AG08395 (cell line): ENCODE data around the gene RNF13.
A peak's percentile ranks its signal among the peaks of the same experiment; 100 is the strongest.

Source experiments
- DNase-seq: peaks from one replicate; pipeline ENCODE4 v3.0.0; 2012; ENCODE audit warnings: mixed read lengths, low spot score

The RNF13 gene

GRCh38 chr3:149992416-149993058, 179.5 kb downstream of the RNF13 start:
- DNase-seq: no peak

DNA sequence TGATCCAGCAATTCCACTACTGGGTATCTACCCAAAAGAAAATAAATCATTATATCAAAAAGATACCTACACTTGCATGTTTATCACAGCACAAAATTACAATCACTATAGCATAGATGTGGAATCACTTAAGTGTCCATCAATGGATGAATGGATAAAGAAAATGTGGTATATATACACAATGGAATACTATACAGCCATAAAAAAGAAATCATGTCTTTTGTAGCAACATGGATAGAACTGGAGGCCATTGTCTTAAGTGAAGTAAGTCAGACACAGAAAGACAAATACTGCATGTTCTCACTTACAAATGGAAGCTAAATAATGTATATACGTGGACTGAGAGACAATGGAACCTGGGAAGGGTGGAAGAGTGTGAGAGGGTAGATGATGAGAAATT, 185.9 kb downstream of the RNF13 start:
- no peak for DNase-seq

DNA sequence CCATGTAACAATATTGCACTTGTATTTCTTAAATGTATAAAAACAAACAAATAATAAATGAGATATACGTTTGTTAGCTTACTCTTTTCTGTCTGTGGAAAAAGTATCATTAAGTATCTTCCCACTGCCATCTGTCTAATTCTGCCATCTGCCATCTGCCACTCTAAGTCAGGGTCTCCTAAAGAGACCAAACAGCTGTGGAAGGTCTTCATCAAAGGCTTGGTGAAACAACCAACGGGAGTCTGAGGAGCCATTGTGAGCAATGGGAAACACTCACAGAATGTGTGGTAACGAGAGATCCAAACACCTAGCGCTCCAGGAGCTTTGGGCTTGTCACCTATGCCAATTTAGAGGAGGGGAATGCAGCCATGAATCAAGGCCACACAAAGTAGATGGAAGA, 186.4 kb downstream of the RNF13 start:
- no peak for DNase-seq

DNA sequence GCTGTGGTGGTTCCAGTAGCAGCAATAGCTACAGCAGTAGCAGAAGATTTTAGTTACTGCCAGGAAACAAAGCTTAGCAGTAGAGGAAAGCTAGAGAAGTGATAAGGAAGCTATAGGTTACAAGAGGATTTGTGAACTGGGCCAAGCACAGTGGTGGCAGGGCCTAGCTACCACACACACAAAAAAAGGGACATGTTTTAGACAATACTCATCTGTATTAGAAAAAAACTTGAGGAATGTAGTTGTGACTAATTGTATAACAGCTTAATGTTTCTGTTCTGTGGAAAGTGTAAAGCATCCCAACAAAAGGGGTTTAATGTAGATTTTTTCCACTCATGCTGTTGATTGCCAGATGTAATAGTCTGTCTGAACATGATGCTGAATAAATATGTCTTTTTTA, 187.6 kb downstream of the RNF13 start:
- peak; percentile 9 for DNase-seq

DNA sequence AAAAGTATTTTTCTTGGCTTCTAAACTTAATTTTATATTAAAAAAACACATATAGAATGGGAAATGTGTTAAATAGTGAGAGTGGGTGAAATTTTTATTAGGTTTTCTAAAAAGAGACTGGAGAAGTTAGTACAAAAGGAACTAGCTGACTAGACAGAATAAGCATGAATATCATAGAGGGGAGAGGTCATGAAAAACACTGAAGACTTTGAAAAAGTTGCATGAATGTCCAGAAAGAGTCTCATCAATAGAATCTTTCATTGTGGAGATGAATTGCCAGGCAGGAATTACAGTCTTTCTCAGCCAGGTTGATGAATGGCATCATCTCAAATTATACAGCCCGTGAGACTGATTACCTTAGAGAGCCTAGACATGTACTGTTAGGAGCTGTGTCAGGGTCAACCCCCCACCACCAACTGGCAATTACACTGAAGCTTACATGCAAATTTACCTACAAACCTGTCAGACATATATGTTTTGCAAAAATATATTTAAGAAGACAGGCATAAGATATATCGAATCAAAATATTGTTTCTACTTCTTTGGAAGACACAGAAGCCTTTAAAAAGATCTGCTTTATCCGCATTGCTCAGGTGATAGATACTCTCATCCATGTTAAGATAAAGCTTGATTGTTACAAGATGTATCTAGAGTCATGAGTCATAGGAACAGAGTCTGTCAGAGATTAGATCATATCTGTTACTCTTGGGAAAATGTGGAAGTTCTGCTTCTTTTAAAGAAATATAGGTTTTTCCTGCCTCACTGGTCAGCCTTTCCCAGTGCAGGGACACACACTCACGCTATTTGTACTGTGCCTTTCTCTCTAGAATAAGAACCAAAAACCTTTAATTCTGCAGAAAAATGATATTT, 192.5 kb downstream of the RNF13 start:
- DNase-seq: peak; percentile 40

DNA sequence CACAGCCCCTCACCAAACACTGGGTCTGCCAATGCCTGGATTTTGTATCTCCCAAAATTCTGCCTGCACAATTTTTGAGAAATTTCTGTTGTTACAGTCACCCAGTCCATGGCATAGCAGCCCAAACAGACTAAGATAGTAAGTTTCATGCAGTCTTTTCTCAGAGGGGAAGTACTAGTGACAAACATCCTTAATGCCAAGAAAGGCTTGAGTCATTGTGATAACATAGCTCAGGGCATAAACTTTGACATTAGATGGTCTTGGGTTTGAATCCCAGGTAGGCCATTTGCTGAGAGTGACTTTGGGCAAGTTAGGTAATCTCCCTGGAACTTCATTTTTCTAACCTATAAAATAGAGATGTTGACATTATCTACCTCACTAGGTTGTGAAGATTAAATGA, 193.8 kb downstream of the RNF13 start:
- no peak for DNase-seq
